NT2/D1 (cell line): ENCODE data around the gene ZNF804B.

ENCODE experiments used
- DNase-seq: peaks from one replicate; pipeline ENCODE4 v3.0.0-alpha.2; 2011; ENCODE audit warnings: low read depth, low spot score
- H3K27me3 ChIP-seq: 2 replicates; pipeline ENCODE4 v1.6.0; 2011; ENCODE audit warnings: mild to moderate bottlenecking; ENCODE audit not compliant: insufficient read length, insufficient read depth
- H3K36me3 ChIP-seq: 2 replicates; pipeline ENCODE4 v1.6.1; 2011; ENCODE audit warnings: mild to moderate bottlenecking, low read length, mixed read lengths; ENCODE audit not compliant: insufficient read depth, insufficient read length
- H3K4me1 ChIP-seq: 2 replicates; pipeline ENCODE4 v1.5.1; 2011; ENCODE audit not compliant: insufficient read depth, insufficient read length
- H3K4me3 ChIP-seq: 2 replicates; pipeline ENCODE4 v1.5.1; 2011; ENCODE audit warnings: low read depth; ENCODE audit not compliant: insufficient read length
- H3K9ac ChIP-seq: 2 replicates; pipeline ENCODE4 v1.6.0; 2011; ENCODE audit warnings: low read depth; ENCODE audit not compliant: insufficient read length
- H3K9me3 ChIP-seq: 2 replicates; pipeline ENCODE4 v1.5.1; 2011; ENCODE audit warnings: mild to moderate bottlenecking, low read length; ENCODE audit not compliant: insufficient read depth
- SUZ12 ChIP-seq: IDR thresholded peaks from 2 replicates; pipeline ENCODE4 v1.6.1; 2011; ENCODE audit not compliant: insufficient read length, insufficient read depth; ENCODE audit errors: extremely low read depth
- YY1 ChIP-seq: IDR thresholded peaks from 2 replicates; pipeline ENCODE4 v1.6.1; 2011; ENCODE audit not compliant: insufficient read length, insufficient read depth
- ZNF274 ChIP-seq: IDR thresholded peaks from 2 replicates; pipeline ENCODE4 v1.6.1; 2011; ENCODE audit warnings: mild to moderate bottlenecking, low read depth, low read length

The ZNF804B gene

GRCh38 chr7:88922944-88923343 lies 163.4 kb downstream of the ZNF804B start:
- H3K36me3 ChIP-seq: no peaks in the 10 kb centered on the region
- no peaks in the 10 kb centered on the region for H3K27me3 ChIP-seq
- H3K9ac ChIP-seq: no peak overlapping the region
- no peaks in the 10 kb centered on the region for H3K4me1 ChIP-seq
- no peaks in the 10 kb centered on the region for H3K9me3 ChIP-seq
- no peak for TF ChIP-seq SUZ12
- H3K4me3 ChIP-seq: no peak overlapping the region
- DNase-seq: no peak

DNA sequence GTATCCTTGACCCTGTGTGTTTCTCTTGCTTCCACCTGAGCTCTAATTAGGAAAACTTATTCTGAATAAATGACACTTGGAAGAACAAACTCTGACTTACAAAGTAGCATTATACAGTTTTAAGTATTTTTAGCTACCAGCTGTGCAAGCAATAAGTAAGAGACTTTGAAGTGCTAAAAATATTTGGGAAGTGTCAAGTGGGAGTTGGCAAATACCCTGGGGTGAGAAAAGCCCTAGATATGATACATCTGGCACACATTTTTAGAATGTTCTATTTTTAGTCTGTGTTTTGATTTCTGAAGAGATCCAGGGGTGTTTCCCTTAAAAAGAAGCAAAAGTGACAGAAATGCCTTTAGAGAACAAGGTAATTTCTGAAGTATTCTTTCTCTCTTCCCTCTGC lies 168.8 kb downstream of the ZNF804B start:
- DNase-seq: no peak

DNA sequence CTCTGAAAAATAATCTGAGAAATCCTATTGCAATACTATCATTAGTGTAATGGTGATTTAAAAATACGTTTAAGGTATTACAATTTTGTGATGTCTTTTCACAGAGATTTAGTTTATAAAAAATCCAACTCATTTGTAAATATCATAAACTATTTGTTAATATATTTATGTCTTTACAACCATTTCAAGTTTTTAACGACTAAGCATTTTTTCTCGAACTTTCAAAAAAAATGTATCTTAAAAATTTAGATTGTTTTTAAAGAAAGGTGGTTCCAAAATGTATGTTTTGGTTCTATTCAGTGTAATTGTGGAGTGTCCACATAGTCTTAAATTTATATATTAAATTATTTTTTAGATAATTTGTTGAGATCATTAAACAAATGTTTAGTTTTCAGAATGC lies 170.2 kb downstream of the ZNF804B start:
- H3K36me3 ChIP-seq: no peaks in the 10 kb centered on the region
- H3K27me3 ChIP-seq: no peaks in the 10 kb centered on the region
- no peak overlapping the region for H3K9ac ChIP-seq
- DNase-seq: no peak
- H3K4me3 ChIP-seq: no peak overlapping the region
- no peaks in the 10 kb centered on the region for H3K9me3 ChIP-seq
- H3K4me1 ChIP-seq: no peaks in the 10 kb centered on the region
- no peak for TF ChIP-seq ZNF274
- TF ChIP-seq YY1: no peak
- no peak for TF ChIP-seq SUZ12

More for the DNA sequence above, 168.8 kb downstream of the ZNF804B start:
- Histone ChIP-seq H3K36me3 (no peaks in the 10 kb centered on the region), H3K4me3 (no peak overlapping the region), H3K9me3 (no peaks in the 10 kb centered on the region), H3K9ac (no peak overlapping the region), H3K4me1 (no peaks in the 10 kb centered on the region), H3K27me3 (no peaks in the 10 kb centered on the region)
- TF ChIP-seq ZNF274 (no peak), SUZ12 (no peak), YY1 (no peak)

- Histone ChIP-seq H3K9me3 (no peaks in the 10 kb centered on the region), H3K4me1 (no peaks in the 10 kb centered on the region), H3K9ac (no peak overlapping the region), H3K27me3 (no peaks in the 10 kb centered on the region), H3K4me3 (no peak overlapping the region), H3K36me3 (no peaks in the 10 kb centered on the region)
- TF ChIP-seq SUZ12 (no peak), YY1 (no peak), ZNF274 (no peak)
- no peak for DNase-seq
Observed at GRCh38 chr7:88933285-88933684, 173.8 kb downstream of the ZNF804B start.

- no peaks in the 10 kb centered on the region for H3K36me3 ChIP-seq
- H3K9me3 ChIP-seq: no peaks in the 10 kb centered on the region
- H3K4me1 ChIP-seq: no peaks in the 10 kb centered on the region
- H3K9ac ChIP-seq: no peak overlapping the region
- no peak for DNase-seq
- H3K27me3 ChIP-seq: no peaks in the 10 kb centered on the region
- TF ChIP-seq YY1 (no peak), SUZ12 (no peak), ZNF274 (no peak)
- no peak overlapping the region for H3K4me3 ChIP-seq
Observed at GRCh38 chr7:88942815-88943501, 183.5 kb downstream of the ZNF804B start.

- TF ChIP-seq ZNF274: no peak
- no peak for TF ChIP-seq SUZ12
- no peak for TF ChIP-seq YY1
- no peaks in the 10 kb centered on the region for H3K9me3 ChIP-seq
- DNase-seq: no peak
- no peak overlapping the region for H3K9ac ChIP-seq
- no peaks in the 10 kb centered on the region for H3K4me1 ChIP-seq
- no peaks in the 10 kb centered on the region for H3K27me3 ChIP-seq
- no peaks in the 10 kb centered on the region for H3K36me3 ChIP-seq
- no peak overlapping the region for H3K4me3 ChIP-seq
Observed at GRCh38 chr7:88951826-88952225, 192.3 kb downstream of the ZNF804B start.

- TF ChIP-seq SUZ12 (no peak), YY1 (no peak), ZNF274 (no peak)
- Histone ChIP-seq H3K4me3 (no peak overlapping the region), H3K27me3 (no peaks in the 10 kb centered on the region), H3K36me3 (no peaks in the 10 kb centered on the region), H3K4me1 (no peaks in the 10 kb centered on the region), H3K9ac (no peak overlapping the region), H3K9me3 (no peaks in the 10 kb centered on the region)
- DNase-seq: no peak
Observed at GRCh38 chr7:88964418-88964817, 204.9 kb downstream of the ZNF804B start.

GRCh38 chr7:88965371-88965770 lies 205.9 kb downstream of the ZNF804B start:
- Histone ChIP-seq H3K4me3 (no peak overlapping the region), H3K36me3 (no peaks in the 10 kb centered on the region), H3K9me3 (no peaks in the 10 kb centered on the region), H3K9ac (no peak overlapping the region), H3K4me1 (no peaks in the 10 kb centered on the region), H3K27me3 (no peaks in the 10 kb centered on the region)
- no peak for DNase-seq
- TF ChIP-seq ZNF274 (no peak), YY1 (no peak), SUZ12 (no peak)
